ENCODE results near the gene C22orf23. TPM values are rescaled to one million over a fixed set of nuclear protein-coding genes. Genes with fewer than 3 reads are reported as not detected.
A peak's percentile ranks its signal among the peaks of the same experiment; 100 is the strongest.

The C22orf23 gene
- total and polyA plus RNA-seq, 7 donors = 0.15 to 0.36 TPM; not detected in 5

DNA sequence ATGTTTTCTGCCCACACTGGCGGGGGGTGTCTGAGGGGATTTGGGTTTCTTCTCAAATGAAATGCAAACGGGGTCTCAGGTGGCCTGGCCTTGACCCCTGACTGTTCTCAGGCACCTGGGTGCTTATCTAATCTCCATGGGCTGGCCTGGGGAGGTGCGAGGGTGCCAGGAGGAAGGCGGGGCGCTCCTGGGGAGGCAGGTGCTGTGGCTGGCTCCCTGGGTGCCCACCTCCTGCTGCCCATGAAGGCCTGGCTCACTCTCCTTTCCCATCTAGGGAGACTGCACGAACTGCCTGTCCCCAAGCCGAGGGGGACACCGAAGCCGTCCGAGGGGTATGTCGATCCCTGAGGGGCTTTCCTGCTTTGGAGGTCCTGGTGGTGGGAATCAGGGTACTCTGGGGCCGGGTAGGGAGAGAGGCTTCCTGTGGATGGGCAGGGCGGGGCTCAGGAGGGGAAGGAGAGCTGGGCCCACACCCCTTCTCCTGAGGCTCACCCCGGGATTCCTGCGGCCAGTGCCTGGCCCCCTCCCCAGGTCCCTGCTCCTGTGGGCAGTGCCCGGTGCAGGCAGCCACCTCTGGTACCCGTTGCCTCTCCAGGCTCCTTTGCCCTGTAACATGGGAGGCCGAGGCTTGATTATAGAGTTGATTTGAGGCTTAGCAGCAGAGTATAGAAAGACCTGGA, 28.9 kb downstream of the C22orf23 start:
- Histone ChIP-seq H3K4me1 (peaks cover 0 to 57% (median 41%) of the 10 kb centered on the region in 4 donors), H3K27me3 (no peaks in the 10 kb centered on the region), H3K36me3 (peaks cover 46 to 99% (median 82%) of the 10 kb centered on the region in 4 donors), H3K4me3 (no peak overlapping the region), H3K9me3 (no peaks in the 10 kb centered on the region), H3K27ac (peak overlapping the region; percentile 25 to 97 (median 71))
- no peak for DNase-seq
- 69 to 90% methylated on average over 18 of the region's 18 CpGs for WGBS, 2 donors
- TF ChIP-seq, protein P1, sequence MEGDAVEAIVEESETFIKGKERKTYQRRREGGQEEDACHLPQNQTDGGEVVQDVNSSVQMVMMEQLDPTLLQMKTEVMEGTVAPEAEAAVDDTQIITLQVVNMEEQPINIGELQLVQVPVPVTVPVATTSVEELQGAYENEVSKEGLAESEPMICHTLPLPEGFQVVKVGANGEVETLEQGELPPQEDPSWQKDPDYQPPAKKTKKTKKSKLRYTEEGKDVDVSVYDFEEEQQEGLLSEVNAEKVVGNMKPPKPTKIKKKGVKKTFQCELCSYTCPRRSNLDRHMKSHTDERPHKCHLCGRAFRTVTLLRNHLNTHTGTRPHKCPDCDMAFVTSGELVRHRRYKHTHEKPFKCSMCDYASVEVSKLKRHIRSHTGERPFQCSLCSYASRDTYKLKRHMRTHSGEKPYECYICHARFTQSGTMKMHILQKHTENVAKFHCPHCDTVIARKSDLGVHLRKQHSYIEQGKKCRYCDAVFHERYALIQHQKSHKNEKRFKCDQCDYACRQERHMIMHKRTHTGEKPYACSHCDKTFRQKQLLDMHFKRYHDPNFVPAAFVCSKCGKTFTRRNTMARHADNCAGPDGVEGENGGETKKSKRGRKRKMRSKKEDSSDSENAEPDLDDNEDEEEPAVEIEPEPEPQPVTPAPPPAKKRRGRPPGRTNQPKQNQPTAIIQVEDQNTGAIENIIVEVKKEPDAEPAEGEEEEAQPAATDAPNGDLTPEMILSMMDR (IDR thresholded peaks at IDR 0.05) = no peak
- TF ChIP-seq POLR2A (IDR thresholded peaks at IDR 0.05) (no peak), POLR2AphosphoS5 (IDR thresholded peaks at IDR 0.05) (no peak), EP300 (IDR thresholded peaks at IDR 0.05) (no peak)
- intact Hi-C loops (cut with DNase I) = no loop called here

DNA sequence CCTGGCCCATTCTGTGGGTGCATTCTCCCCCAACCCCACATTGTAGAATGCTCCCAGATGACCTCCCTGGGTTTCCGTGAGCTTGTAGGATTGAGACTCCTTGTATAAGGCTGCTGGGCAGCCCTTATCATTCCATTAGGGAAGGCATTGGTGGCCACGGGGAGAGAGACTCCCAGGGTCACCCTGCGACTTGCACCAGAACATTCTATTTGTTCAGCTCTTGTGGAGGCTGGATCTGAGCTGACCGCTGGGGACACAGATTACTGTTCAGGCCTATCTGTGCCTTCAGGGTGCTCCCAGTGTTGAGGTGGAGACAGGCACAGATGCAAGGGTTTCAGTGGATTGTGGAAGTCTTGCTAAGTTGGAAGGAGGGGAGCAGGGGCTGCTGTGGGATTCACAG, 29.5 kb downstream of the C22orf23 start:
- WGBS, 2 donors = 91 to 93% methylated on average over 4 of the region's 4 CpGs
- intact Hi-C loops (cut with DNase I) = no loop called here
- TF ChIP-seq, protein P1 (IDR thresholded peaks at IDR 0.05) = no peak
- no peak for TF ChIP-seq POLR2AphosphoS5 (IDR thresholded peaks at IDR 0.05)
- TF ChIP-seq POLR2A (IDR thresholded peaks at IDR 0.05) = no peak
- no peak for TF ChIP-seq EP300 (IDR thresholded peaks at IDR 0.05)
- Histone ChIP-seq H3K27me3 (no peaks in the 10 kb centered on the region), H3K36me3 (peaks cover 44 to 99% (median 81%) of the 10 kb centered on the region in 4 donors), H3K27ac (peak overlapping the region in 3 of 4 donors; percentile 58 to 97 (median 84)), H3K4me1 (peaks cover 0 to 52% (median 38%) of the 10 kb centered on the region in 4 donors), H3K4me3 (no peak overlapping the region), H3K9me3 (no peaks in the 10 kb centered on the region)
- no peak for DNase-seq

GRCh38 chr22:37922191-37922590, 31.2 kb downstream of the C22orf23 start:
- no peak overlapping the region for H3K4me3 ChIP-seq
- peaks cover 38 to 99% (median 81%) of the 10 kb centered on the region in 4 donors for H3K36me3 ChIP-seq
- DNase-seq = no peak
- H3K27me3 ChIP-seq = no peaks in the 10 kb centered on the region
- H3K27ac ChIP-seq = peak overlapping the region in 3 of 4 donors; percentile 59 to 97 (median 70)
- no peak for TF ChIP-seq POLR2AphosphoS5 (IDR thresholded peaks at IDR 0.05)
- no peak for TF ChIP-seq POLR2A (IDR thresholded peaks at IDR 0.05)
- TF ChIP-seq, protein P1 (IDR thresholded peaks at IDR 0.05) = no peak
- no peak for TF ChIP-seq EP300 (IDR thresholded peaks at IDR 0.05)
- WGBS, 2 donors = 93 to 94% methylated on average over 11 of the region's 11 CpGs
- intact Hi-C loops (cut with DNase I) = no loop called here
- H3K9me3 ChIP-seq = no peaks in the 10 kb centered on the region
- peaks cover 0 to 46% (median 40%) of the 10 kb centered on the region in 4 donors for H3K4me1 ChIP-seq

GRCh38 chr22:37920126-37920525, 33.3 kb downstream of the C22orf23 start:
- peaks cover 0 to 47% (median 41%) of the 10 kb centered on the region in 4 donors for H3K4me1 ChIP-seq
- 54 to 77% methylated on average over 5 of the region's 5 CpGs for WGBS, 2 donors
- peak overlapping the region; percentile 7 to 97 (median 68) for H3K27ac ChIP-seq
- no peak overlapping the region for H3K4me3 ChIP-seq
- H3K9me3 ChIP-seq = no peaks in the 10 kb centered on the region
- H3K36me3 ChIP-seq = peaks cover 28 to 99% (median 80%) of the 10 kb centered on the region in 4 donors
- no peaks in the 10 kb centered on the region for H3K27me3 ChIP-seq
- no peak for DNase-seq
- TF ChIP-seq POLR2AphosphoS5 (IDR thresholded peaks at IDR 0.05) (no peak), EP300 (IDR thresholded peaks at IDR 0.05) (no peak), POLR2A (IDR thresholded peaks at IDR 0.05) (no peak)
- TF ChIP-seq, protein P1 (IDR thresholded peaks at IDR 0.05) = no peak
- intact Hi-C loops (cut with DNase I) = no loop called here
